KMS-11 (cell line): ENCODE measurements around the gene SPATA6L.

ENCODE experiments used
- H2AFZ ChIP-seq: fragments of 200-600 bp; sonication (generic); 2 replicates; pipeline ENCODE4 v1.6.1; 2016; ENCODE audit warnings: antibody characterized with exemption, mixed run types, low read depth
- H3K27ac ChIP-seq: fragments of 200-600 bp; sonication (generic); 2 replicates; pipeline ENCODE4 v1.6.1; 2016; ENCODE audit warnings: mild to moderate bottlenecking, mixed run types
- H3K27me3 ChIP-seq: fragments of 200-600 bp; sonication (generic); 2 replicates; pipeline ENCODE4 v1.6.1; 2017; ENCODE audit warnings: mild to moderate bottlenecking, low read depth, mixed run types, moderate library complexity; ENCODE audit not compliant: insufficient read depth
- H3K36me3 ChIP-seq: fragments of 200-600 bp; sonication (generic); 2 replicates; pipeline ENCODE4 v1.6.1; 2017; ENCODE audit warnings: mild to moderate bottlenecking, mixed run types; ENCODE audit not compliant: insufficient read depth
- H3K4me1 ChIP-seq: fragments of 200-600 bp; sonication (generic); 2 replicates; pipeline ENCODE4 v1.6.1; 2016; ENCODE audit warnings: mild to moderate bottlenecking, low read depth, mixed run types; ENCODE audit not compliant: poor library complexity, severe bottlenecking
- H3K4me2 ChIP-seq: fragments of 200-600 bp; sonication (generic); 2 replicates; pipeline ENCODE4 v1.7.0; 2016; ENCODE audit warnings: mild to moderate bottlenecking, mixed run types
- H3K4me3 ChIP-seq: fragments of 200-600 bp; sonication (generic); IDR thresholded peaks from 2 replicates; pipeline ENCODE4 v1.6.1; 2017; ENCODE audit warnings: low read depth, low read length, mixed read lengths; ENCODE audit not compliant: insufficient read depth
- H3K79me2 ChIP-seq: fragments of 200-600 bp; sonication (generic); 2 replicates; pipeline ENCODE4 v1.6.1; 2016; ENCODE audit warnings: low read depth, mixed run types; ENCODE audit not compliant: insufficient read depth
- H3K9ac ChIP-seq: fragments of 200-600 bp; sonication (generic); 2 replicates; pipeline ENCODE4 v1.6.1; 2016; ENCODE audit warnings: mild to moderate bottlenecking, mixed run types
- H4K20me1 ChIP-seq: fragments of 200-600 bp; sonication (generic); 2 replicates; pipeline ENCODE4 v1.6.1; 2016; ENCODE audit warnings: mild to moderate bottlenecking, mixed run types; ENCODE audit not compliant: insufficient read depth
- CTCF ChIP-seq: fragments of 200-600 bp; sonication (generic); conservative IDR thresholded peaks from 2 replicates; pipeline ENCODE4 v1.6.1; 2017; ENCODE audit warnings: low read depth, mild to moderate bottlenecking, antibody characterized with exemption, low read length, moderate library complexity, mixed read lengths

Gene SPATA6L

GRCh38 chr9:4583001-4583400, 83.3 kb downstream of the SPATA6L start:
- H3K27ac ChIP-seq, result no peak overlapping the region
- no peaks in the 10 kb centered on the region for H3K79me2 ChIP-seq
- H3K36me3 ChIP-seq, result no peaks in the 10 kb centered on the region
- no peaks in the 10 kb centered on the region for H3K4me1 ChIP-seq
- H3K4me3 ChIP-seq, result no peak overlapping the region
- no peaks in the 10 kb centered on the region for H4K20me1 ChIP-seq
- TF ChIP-seq CTCF, result no peak
- no peaks in the 10 kb centered on the region for H3K27me3 ChIP-seq
- H3K9ac ChIP-seq, result no peak overlapping the region
- no peak overlapping the region for H2AFZ ChIP-seq
- no peak overlapping the region for H3K4me2 ChIP-seq

GRCh38 chr9:4581861-4582565, 84.3 kb downstream of the SPATA6L start:
- Histone ChIP-seq H2AFZ (no peak overlapping the region), H3K9ac (no peak overlapping the region), H3K4me1 (no peaks in the 10 kb centered on the region), H3K36me3 (no peaks in the 10 kb centered on the region), H3K79me2 (no peaks in the 10 kb centered on the region), H4K20me1 (no peaks in the 10 kb centered on the region), H3K27me3 (no peaks in the 10 kb centered on the region), H3K4me2 (no peak overlapping the region), H3K4me3 (no peak overlapping the region), H3K27ac (no peak overlapping the region)
- TF ChIP-seq CTCF, result no peak

GRCh38 chr9:4581035-4581760, 85.1 kb downstream of the SPATA6L start:
- no peak overlapping the region for H3K27ac ChIP-seq
- no peak overlapping the region for H3K4me2 ChIP-seq
- H3K9ac ChIP-seq, result no peak overlapping the region
- no peak overlapping the region for H3K4me3 ChIP-seq
- no peaks in the 10 kb centered on the region for H3K36me3 ChIP-seq
- no peak for TF ChIP-seq CTCF
- no peaks in the 10 kb centered on the region for H3K27me3 ChIP-seq
- no peak overlapping the region for H2AFZ ChIP-seq
- H4K20me1 ChIP-seq, result no peaks in the 10 kb centered on the region
- no peaks in the 10 kb centered on the region for H3K79me2 ChIP-seq
- no peaks in the 10 kb centered on the region for H3K4me1 ChIP-seq

- Histone ChIP-seq H3K27me3 (no peaks in the 10 kb centered on the region), H3K36me3 (no peaks in the 10 kb centered on the region), H3K4me2 (no peak overlapping the region), H2AFZ (no peak overlapping the region), H3K9ac (no peak overlapping the region), H3K4me3 (no peak overlapping the region), H3K27ac (no peak overlapping the region), H3K4me1 (no peaks in the 10 kb centered on the region), H4K20me1 (no peaks in the 10 kb centered on the region), H3K79me2 (no peaks in the 10 kb centered on the region)
- TF ChIP-seq CTCF, result no peak
Measured at GRCh38 chr9:4579001-4579400, 87.3 kb downstream of the SPATA6L start.
